GM12892 (cell line): Measurements from ENCODE around the gene TNFRSF19.

Source experiments
- POLR2A ChIP-seq: IDR thresholded peaks from 2 replicates; pipeline ENCODE4 v1.6.1; 2011; ENCODE audit warnings: low read depth, low read length, control low read depth
- POLR2AphosphoS5 ChIP-seq: IDR thresholded peaks from 2 replicates; pipeline ENCODE4 v1.6.1; 2011; ENCODE audit warnings: low read depth, low read length, control low read depth
- TAF1 ChIP-seq: IDR thresholded peaks from 2 replicates; pipeline ENCODE4 v1.6.1; 2011; ENCODE audit warnings: low read depth, mild to moderate bottlenecking, control low read depth, low read length, borderline replicate concordance

- TF ChIP-seq POLR2AphosphoS5 = no peak
- TF ChIP-seq POLR2A = no peak
- no peak for TF ChIP-seq TAF1
Measured at GRCh38 chr13:23588666-23589065, 18.5 kb downstream of the TNFRSF19 start.
